DND-41 (cell line): ENCODE measurements around the gene DDIAS.

ENCODE experiments used
- ATAC-seq: fragments of 200-7000 bp; cut with Tn5 transposase; 3 replicates; pipeline ENCODE4 v1.9.1; 2021; ENCODE audit warnings: low read depth; ENCODE audit not compliant: insufficient read depth
- DNase-seq: peaks from one replicate; pipeline ENCODE4 v3.0.0-alpha.2; 2020
- H2AFZ ChIP-seq: 2 replicates; pipeline ENCODE4 v1.6.0; 2012; ENCODE audit warnings: low read depth, low read length
- H3K27ac ChIP-seq: 2 replicates; pipeline ENCODE4 v1.5.1; 2012; ENCODE audit warnings: low read length, inconsistent platforms
- H3K27me3 ChIP-seq: fragments of 200-600 bp; sonication (generic); 2 replicates; pipeline ENCODE4 v1.6.0; 2012; ENCODE audit warnings: low read length, mild to moderate bottlenecking, inconsistent platforms; ENCODE audit not compliant: insufficient read depth, poor library complexity
- H3K36me3 ChIP-seq: 2 replicates; pipeline ENCODE4 v1.5.1; 2012; ENCODE audit warnings: low read length, inconsistent platforms; ENCODE audit not compliant: insufficient read depth
- H3K4me1 ChIP-seq: 2 replicates; pipeline ENCODE4 v1.5.1; 2012; ENCODE audit warnings: mild to moderate bottlenecking, low read length; ENCODE audit not compliant: insufficient read depth
- H3K4me2 ChIP-seq: 2 replicates; pipeline ENCODE4 v1.6.0; 2012; ENCODE audit warnings: mild to moderate bottlenecking, moderate library complexity, low read length, inconsistent platforms; ENCODE audit not compliant: insufficient read depth
- H3K4me3 ChIP-seq, 2 experiments: fragments of 200-600 bp in 1 of 2; shearing (Covaris generic) in 1 of 2; 2 replicates each; pipeline ENCODE4 v1.5.1; 2012 to 2016; ENCODE audit warnings: inconsistent platforms in 2 of 2, low read length in 2 of 2, mild to moderate bottlenecking in 2 of 2, low read depth in 1 of 2, moderate library complexity in 1 of 2
- H3K79me2 ChIP-seq: 2 replicates; pipeline ENCODE4 v1.6.0; 2012; ENCODE audit warnings: low read length, inconsistent platforms; ENCODE audit not compliant: insufficient read depth
- H3K9ac ChIP-seq: 2 replicates; pipeline ENCODE4 v1.6.0; 2012; ENCODE audit warnings: low read depth, mild to moderate bottlenecking, inconsistent platforms, low read length, moderate library complexity
- H3K9me3 ChIP-seq: 2 replicates; pipeline ENCODE4 v1.5.1; 2012; ENCODE audit warnings: low read length, moderate library complexity, mild to moderate bottlenecking, inconsistent platforms; ENCODE audit not compliant: insufficient read depth, severe bottlenecking
- H4K20me1 ChIP-seq: 2 replicates; pipeline ENCODE4 v1.6.0; 2012; ENCODE audit warnings: low read length; ENCODE audit not compliant: insufficient read depth
- CTCF ChIP-seq: IDR thresholded peaks from 2 replicates; pipeline ENCODE4 v1.5.1; 2012; ENCODE audit warnings: borderline replicate concordance, low read length, moderate library complexity, mild to moderate bottlenecking; ENCODE audit not compliant: poor library complexity, severe bottlenecking; ENCODE audit errors: extremely low read depth
- EZH2 ChIP-seq: IDR thresholded peaks from 3 replicates; pipeline ENCODE4 v1.6.1; 2012; ENCODE audit warnings: borderline replicate concordance, low read depth, mild to moderate bottlenecking, moderate library complexity, low read length, inconsistent platforms; ENCODE audit not compliant: severe bottlenecking

The DDIAS gene

GRCh38 chr11:82890936-82891335, 10.6 kb upstream of the DDIAS start:
- Histone ChIP-seq H3K9me3 (no peaks in the 10 kb centered on the region), H3K79me2 (no peaks in the 10 kb centered on the region), H4K20me1 (no peaks in the 10 kb centered on the region), H3K27ac (no peak overlapping the region), H3K36me3 (no peaks in the 10 kb centered on the region), H3K9ac (no peak overlapping the region), H3K27me3 (peaks cover 7% of the 10 kb centered on the region), H3K4me1 (no peaks in the 10 kb centered on the region), H2AFZ (no peak overlapping the region), H3K4me3 (no peak overlapping the region), H3K4me2 (no peak overlapping the region)
- ATAC-seq = no peak
- TF ChIP-seq CTCF (no peak), EZH2 (no peak)
- no peak for DNase-seq

- no peak overlapping the region for H3K4me2 ChIP-seq
- H3K79me2 ChIP-seq = no peaks in the 10 kb centered on the region
- peaks cover 7% of the 10 kb centered on the region for H3K27me3 ChIP-seq
- TF ChIP-seq EZH2 (no peak), CTCF (no peak)
- no peak overlapping the region for H3K4me3 ChIP-seq
- no peaks in the 10 kb centered on the region for H3K9me3 ChIP-seq
- no peak overlapping the region for H3K27ac ChIP-seq
- H3K4me1 ChIP-seq = no peaks in the 10 kb centered on the region
- no peak for DNase-seq
- no peak overlapping the region for H3K9ac ChIP-seq
- H2AFZ ChIP-seq = no peak overlapping the region
- no peaks in the 10 kb centered on the region for H3K36me3 ChIP-seq
- no peak for ATAC-seq
- no peaks in the 10 kb centered on the region for H4K20me1 ChIP-seq
Observed at GRCh38 chr11:82892611-82893169, 8.8 kb upstream of the DDIAS start.

- H3K4me2 ChIP-seq = no peak overlapping the region
- no peaks in the 10 kb centered on the region for H3K4me1 ChIP-seq
- H3K9ac ChIP-seq = no peak overlapping the region
- H4K20me1 ChIP-seq = no peaks in the 10 kb centered on the region
- H2AFZ ChIP-seq = no peak overlapping the region
- no peak overlapping the region for H3K27ac ChIP-seq
- TF ChIP-seq CTCF = no peak
- peak; percentile 51 for TF ChIP-seq EZH2
- H3K36me3 ChIP-seq = no peaks in the 10 kb centered on the region
- no peaks in the 10 kb centered on the region for H3K9me3 ChIP-seq
- peaks cover 6% of the 10 kb centered on the region for H3K27me3 ChIP-seq
- no peak overlapping the region for H3K4me3 ChIP-seq
- H3K79me2 ChIP-seq = no peaks in the 10 kb centered on the region
- no peak for DNase-seq
- no peak for ATAC-seq
Observed at GRCh38 chr11:82895437-82896091, 6.0 kb upstream of the DDIAS start.

GRCh38 chr11:82896183-82896582, 5.4 kb upstream of the DDIAS start:
- Histone ChIP-seq H3K9ac (no peak overlapping the region), H3K9me3 (no peaks in the 10 kb centered on the region), H3K27ac (no peak overlapping the region), H3K4me3 (no peak overlapping the region), H3K36me3 (no peaks in the 10 kb centered on the region), H2AFZ (no peak overlapping the region), H3K4me2 (no peak overlapping the region), H3K27me3 (peaks cover 5% of the 10 kb centered on the region), H3K4me1 (no peaks in the 10 kb centered on the region), H3K79me2 (no peaks in the 10 kb centered on the region), H4K20me1 (no peaks in the 10 kb centered on the region)
- TF ChIP-seq CTCF (no peak), EZH2 (no peak)
- ATAC-seq (no peak), DNase-seq (no peak)
